Activated T-helper 2 cell treated with anti-CD3 and anti-CD28 coated beads, Interferon-gamma antibody, Interleukin-2, Interleukin-4, amounts not matched to agents 10 μg/mL and 5 μg/mL and 100 μg/mL, durations not matched to agents 14 hours and 24 hours and 36 hours (primary cell): Measurements from ENCODE around the gene IFT122. TPM values are rescaled to one million over a fixed set of nuclear protein-coding genes. Genes with fewer than 3 reads are reported as not detected.
"Not testable (repeated sequence)": the region's sequence is repeated elsewhere in the genome, so short reads cannot be mapped to it uniquely, and the experiment has no call there.

Experiments used
- DNase-seq: peaks from one replicate; pipeline ENCODE4 v3.0.0; 2021; ENCODE audit warnings: low spot score
- H3K27ac Mint-ChIP-seq: one replicate; pipeline ENCODE4 v1.8.0; 2021; ENCODE audit warnings: mixed read lengths
- H3K27me3 Mint-ChIP-seq: one replicate; pipeline ENCODE4 v1.8.0; 2021; ENCODE audit warnings: low read depth, mixed read lengths
- H3K36me3 Mint-ChIP-seq: one replicate; pipeline ENCODE4 v1.8.0; 2021; ENCODE audit warnings: low read depth, mixed read lengths
- H3K4me1 Mint-ChIP-seq: one replicate; pipeline ENCODE4 v1.8.0; 2021; ENCODE audit warnings: low read depth, mixed read lengths
- H3K4me3 Mint-ChIP-seq: one replicate; pipeline ENCODE4 v1.8.0; 2021; ENCODE audit warnings: low read depth, mild to moderate bottlenecking, moderate library complexity, mixed read lengths
- H3K9me3 Mint-ChIP-seq: one replicate; pipeline ENCODE4 v1.8.0; 2021; ENCODE audit warnings: mixed read lengths
- intact Hi-C: fragments of 100-400 bp; cut with micrococcal nuclease; formaldehyde crosslinking; loops from one replicate; pipeline ENCODE4 v1.15.1; 2023
- total RNA-seq: library from RNA; stranded (reverse); gene quantifications from 2 replicates; pipeline ENCODE4 v1.2.3, GENCODE V29; 2022

Gene IFT122
- total RNA-seq, 1 donor from 2014 or later = 15.7 TPM

DNA sequence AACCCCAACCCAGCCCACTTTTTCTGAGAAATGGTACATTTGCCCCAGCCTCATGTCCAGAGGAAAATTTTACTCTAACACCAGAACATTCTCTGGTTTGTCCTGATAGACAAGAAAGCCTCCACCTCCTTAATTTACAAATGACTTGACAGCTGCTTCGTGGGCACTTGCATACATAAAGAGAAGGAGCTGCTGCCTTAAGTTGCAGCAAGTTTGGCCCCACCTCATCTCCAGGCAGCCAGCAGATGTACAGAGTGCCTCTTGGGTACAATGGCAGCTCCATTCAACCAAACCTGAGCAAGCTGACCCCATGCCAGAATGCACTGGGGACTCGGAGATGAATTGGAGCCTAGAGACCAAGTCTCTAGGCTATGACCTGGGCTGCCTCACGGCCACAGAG lies 96.8 kb downstream of the IFT122 start:
- Mint-ChIP-seq H3K4me1 (peaks cover 2% of the 10 kb centered on the region), H3K27ac (no peak overlapping the region), H3K27me3 (no peaks in the 10 kb centered on the region), H3K36me3 (no peaks in the 10 kb centered on the region), H3K4me3 (no peak overlapping the region), H3K9me3 (no peaks in the 10 kb centered on the region)
- intact Hi-C loops = no loop called here
- DNase-seq = no peak

DNA sequence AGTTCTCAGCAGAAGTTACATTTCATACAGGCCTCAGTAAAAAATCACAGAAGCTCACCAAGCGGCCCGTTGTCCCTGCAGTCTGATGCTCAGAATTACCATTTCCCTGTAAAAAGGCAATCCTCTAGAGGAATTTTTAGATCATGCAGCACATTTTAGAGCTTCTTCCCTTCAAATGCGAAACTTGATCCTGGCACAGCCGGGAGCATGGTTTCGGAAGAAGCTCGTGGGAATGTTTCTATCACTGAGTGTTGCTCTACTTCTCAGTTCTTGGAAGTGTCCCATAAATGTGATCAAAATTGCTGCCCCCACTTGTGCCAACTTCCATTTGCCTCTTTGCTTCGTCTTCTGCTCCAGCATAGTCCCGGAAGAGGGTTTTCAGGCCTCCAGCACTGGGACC lies 99.2 kb downstream of the IFT122 start:
- H3K27ac Mint-ChIP-seq = no peak overlapping the region
- intact Hi-C loops = no loop called here
- peaks cover 2% of the 10 kb centered on the region for H3K4me1 Mint-ChIP-seq
- no peaks in the 10 kb centered on the region for H3K36me3 Mint-ChIP-seq
- no peaks in the 10 kb centered on the region for H3K9me3 Mint-ChIP-seq
- H3K4me3 Mint-ChIP-seq = no peak overlapping the region
- DNase-seq = no peak
- H3K27me3 Mint-ChIP-seq = no peaks in the 10 kb centered on the region

DNA sequence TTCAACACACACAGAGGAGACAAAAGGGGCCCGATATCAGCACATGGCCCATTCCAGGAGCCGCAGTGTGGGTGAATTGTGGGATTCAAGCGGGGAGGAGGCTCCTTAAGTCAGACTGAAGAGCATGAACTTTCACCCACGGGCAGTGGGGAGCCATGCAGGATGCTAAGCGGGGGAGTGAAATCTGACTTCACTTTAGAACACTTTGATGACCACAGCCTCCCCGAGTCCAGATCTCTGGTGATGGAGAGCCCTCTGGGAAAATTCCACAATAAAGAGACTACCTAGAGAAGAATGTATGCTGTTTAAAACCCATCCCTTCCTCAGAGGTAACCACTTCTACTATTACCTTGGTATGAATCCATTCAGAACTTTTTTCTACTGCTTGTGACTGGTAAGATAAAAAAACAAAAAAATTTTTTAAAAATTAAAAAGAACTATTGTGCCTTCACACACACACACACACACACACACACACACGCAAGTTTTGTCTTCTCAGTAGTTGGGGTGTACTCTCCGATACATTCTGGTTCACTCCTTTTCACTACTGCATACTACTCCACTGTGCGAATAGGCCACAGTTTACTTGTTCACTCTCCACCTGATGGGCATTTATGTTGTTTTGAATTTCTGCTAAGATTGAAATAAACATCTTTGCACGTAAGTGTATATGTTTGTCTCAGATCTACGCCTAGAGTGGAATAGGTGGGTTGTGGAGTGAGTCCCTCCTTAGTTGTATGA lies 100.9 kb downstream of the IFT122 start:
- no peak overlapping the region for H3K27ac Mint-ChIP-seq
- no peak for DNase-seq
- no peaks in the 10 kb centered on the region for H3K4me1 Mint-ChIP-seq
- H3K27me3 Mint-ChIP-seq = no peaks in the 10 kb centered on the region
- no peaks in the 10 kb centered on the region for H3K36me3 Mint-ChIP-seq
- H3K9me3 Mint-ChIP-seq = no peaks in the 10 kb centered on the region
- intact Hi-C loops = no loop called here
- no peak overlapping the region for H3K4me3 Mint-ChIP-seq

DNA sequence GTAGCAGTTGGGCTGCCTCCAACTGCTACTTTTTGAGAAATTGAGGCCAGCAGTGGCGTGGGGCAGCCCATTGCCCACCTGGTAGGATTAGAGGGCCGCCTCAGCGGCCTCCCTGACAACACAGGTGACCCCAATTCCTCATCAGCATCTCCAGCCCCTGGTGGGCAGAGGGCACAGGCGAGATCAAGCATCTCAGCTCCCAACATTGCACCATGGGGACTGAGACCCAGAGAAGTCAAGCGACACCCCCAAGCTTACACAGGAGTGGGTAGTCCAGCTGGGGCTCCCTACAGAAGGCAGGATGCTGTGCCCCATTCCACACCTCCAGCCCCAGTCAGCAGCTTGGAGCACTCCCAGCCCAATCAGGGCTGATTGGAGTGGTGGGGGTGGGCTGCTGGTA lies 102.7 kb downstream of the IFT122 start:
- Mint-ChIP-seq H3K27ac (no peak overlapping the region), H3K4me3 (no peak overlapping the region), H3K9me3 (no peaks in the 10 kb centered on the region), H3K36me3 (no peaks in the 10 kb centered on the region), H3K27me3 (no peaks in the 10 kb centered on the region), H3K4me1 (no peaks in the 10 kb centered on the region)
- intact Hi-C loops = no loop called here
- DNase-seq = no peak

DNA sequence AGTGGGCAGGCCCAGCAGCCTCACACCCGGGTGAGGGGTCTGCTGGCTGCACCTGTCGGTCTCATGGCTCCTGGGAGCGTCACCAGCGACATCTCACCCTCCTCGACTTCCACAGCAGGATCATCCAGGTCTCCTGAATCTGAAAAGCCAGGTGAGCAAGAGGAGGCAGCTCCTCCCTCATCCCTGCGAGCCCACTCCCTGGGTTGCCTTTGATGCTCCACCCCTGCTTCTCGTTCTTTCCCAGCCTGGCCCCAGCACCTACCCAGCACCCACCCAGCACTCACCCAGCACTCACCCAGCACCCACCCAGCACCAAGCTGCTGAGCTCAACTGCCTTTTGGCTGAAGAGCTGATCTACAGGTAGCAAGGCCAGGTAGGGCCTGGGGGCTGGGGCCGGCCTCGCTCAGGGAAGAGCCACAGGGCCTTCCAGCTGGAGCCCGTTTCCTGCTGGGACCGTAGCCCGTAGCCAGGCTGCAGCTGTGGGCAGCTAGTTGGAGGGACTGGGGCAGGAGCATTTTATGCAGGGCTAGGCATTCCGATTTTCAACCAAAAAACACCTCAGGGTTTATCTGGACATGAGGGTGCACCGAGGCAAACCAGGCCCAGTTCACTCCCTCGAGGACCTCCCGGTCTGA lies 103.2 kb downstream of the IFT122 start, which contains the start of gene H1-8:
H1-8 (plus strand) TSS at position 20 of the 635 bp plus-strand sequence; CDS start at position 64, 44 bp downstream.
- Mint-ChIP-seq H3K9me3 (no peaks in the 10 kb centered on the region), H3K4me3 (no peak within 1 kb of the TSS), H3K36me3 (no peaks in the 10 kb centered on the region), H3K27me3 (no peaks in the 10 kb centered on the region), H3K4me1 (no peaks in the 10 kb centered on the region), H3K27ac (no peak within 1 kb of the TSS)
- no peak for DNase-seq
- intact Hi-C loops = no loop called here

DNA sequence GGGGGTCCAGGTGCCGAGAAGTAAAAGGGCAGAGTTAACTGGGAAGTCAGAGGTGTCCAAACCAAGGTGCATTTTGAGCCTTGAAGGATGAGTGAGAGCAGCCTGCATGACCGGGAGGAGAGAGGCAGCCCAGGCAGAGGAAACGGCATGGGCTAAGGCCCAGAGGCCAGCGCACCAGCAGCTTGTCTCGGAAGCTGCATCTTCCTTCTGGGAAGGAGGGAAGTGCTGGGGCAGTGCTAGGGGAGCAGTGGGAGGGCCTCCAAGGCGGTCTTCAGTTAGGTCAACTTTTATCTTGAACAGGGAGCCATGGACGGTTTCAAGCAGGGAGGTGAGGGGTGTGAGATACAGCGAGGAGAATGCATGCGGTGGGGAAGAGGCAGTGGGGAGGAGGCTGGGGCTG lies 104.0 kb downstream of the IFT122 start:
- DNase-seq = no peak
- intact Hi-C loops = no loop called here
- no peak overlapping the region for H3K4me3 Mint-ChIP-seq
- H3K36me3 Mint-ChIP-seq = no peaks in the 10 kb centered on the region
- H3K27ac Mint-ChIP-seq = no peak overlapping the region
- H3K9me3 Mint-ChIP-seq = no peaks in the 10 kb centered on the region
- no peaks in the 10 kb centered on the region for H3K4me1 Mint-ChIP-seq
- no peaks in the 10 kb centered on the region for H3K27me3 Mint-ChIP-seq

DNA sequence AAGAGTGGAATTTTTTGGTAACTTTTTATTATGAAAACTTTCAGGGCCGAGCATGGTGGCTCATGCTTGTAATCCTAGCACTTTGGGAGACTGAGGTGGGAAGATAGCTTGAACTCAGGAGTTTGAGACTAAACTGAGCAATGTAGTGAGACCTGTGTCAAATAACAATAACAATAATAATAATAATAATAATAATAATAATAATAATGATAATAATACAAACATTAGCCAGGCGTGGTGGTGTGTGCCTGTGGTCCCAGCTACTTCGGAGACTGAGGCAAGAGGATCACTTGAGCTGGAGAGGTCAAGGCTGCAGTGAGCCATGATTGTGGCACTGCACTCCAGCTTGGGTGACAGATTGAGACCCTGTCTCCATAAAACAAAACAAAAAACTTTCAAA lies 105.9 kb downstream of the IFT122 start:
- intact Hi-C loops = not testable (repeated sequence)

DNA sequence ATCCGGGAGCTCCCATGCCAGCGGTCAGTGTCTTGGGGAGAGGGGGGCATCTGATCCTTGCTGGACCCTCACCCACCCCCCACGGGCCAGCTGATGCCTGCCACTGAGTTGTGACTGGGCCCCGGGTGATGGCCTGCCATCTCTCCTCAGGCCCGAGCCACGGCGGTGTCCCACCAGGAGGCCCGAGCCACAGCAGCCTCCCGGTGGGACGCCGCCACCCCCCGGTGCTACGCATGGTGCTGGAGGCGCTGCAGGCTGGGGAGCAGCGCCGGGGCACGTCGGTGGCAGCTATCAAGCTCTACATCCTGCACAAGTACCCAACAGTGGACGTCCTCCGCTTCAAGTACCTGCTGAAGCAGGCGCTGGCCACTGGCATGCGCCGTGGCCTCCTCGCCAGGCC lies 107.2 kb downstream of the IFT122 start:
- no peak for DNase-seq
- intact Hi-C loops = no loop called here
- no peak overlapping the region for H3K27ac Mint-ChIP-seq
- no peaks in the 10 kb centered on the region for H3K4me1 Mint-ChIP-seq
- H3K9me3 Mint-ChIP-seq = no peaks in the 10 kb centered on the region
- H3K36me3 Mint-ChIP-seq = no peaks in the 10 kb centered on the region
- peaks cover 4% of the 10 kb centered on the region for H3K27me3 Mint-ChIP-seq
- no peak overlapping the region for H3K4me3 Mint-ChIP-seq

More for the DNA sequence above, 105.9 kb downstream of the IFT122 start:
- not testable (repeated sequence) for H3K4me3 Mint-ChIP-seq, H3K4me1 Mint-ChIP-seq, H3K36me3 Mint-ChIP-seq, H3K27me3 Mint-ChIP-seq, DNase-seq, H3K27ac Mint-ChIP-seq, H3K9me3 Mint-ChIP-seq

DNA sequence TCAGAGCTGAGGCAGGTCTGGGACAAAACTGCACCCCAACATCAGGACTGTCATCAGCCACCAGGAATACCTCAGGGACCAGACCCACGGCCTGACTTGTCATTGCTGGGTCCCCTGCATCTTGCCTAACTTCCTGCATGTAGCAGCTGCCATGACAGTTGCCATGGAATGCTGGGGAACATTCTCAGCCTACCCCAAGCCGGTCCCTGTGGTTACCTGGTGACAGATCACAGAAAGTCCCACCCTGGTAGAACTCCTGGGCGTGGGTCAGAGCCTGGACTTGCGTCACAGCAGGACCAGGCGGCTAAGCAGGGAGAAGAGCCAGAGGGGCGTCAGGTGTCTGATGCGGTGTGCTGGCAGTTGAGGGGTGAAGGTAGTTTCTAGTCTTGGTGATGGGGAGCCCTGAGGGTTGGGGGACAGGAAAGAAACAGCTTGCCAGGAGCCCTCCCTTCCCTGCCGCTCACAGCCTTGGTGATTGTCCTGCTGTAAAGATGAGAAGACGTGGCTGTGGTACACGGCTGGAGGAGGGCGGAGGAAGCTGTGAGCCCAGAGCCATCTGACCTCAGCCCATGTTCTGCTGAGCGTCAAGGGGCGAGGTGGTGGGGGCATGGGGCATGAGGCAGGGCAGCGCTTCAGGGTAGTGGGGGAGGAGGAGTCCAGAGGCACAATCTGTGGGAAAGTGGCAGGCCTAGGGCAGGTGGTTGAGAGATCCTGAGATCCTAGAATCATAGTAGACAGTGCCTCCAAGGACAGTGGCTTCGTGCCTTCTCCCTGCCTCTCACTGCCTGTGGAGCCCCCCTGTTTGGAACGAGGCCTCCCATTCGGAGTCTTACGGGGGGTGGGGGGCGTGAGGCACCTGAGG lies 108.3 kb downstream of the IFT122 start:
- H3K27ac Mint-ChIP-seq = no peak overlapping the region

DNA sequence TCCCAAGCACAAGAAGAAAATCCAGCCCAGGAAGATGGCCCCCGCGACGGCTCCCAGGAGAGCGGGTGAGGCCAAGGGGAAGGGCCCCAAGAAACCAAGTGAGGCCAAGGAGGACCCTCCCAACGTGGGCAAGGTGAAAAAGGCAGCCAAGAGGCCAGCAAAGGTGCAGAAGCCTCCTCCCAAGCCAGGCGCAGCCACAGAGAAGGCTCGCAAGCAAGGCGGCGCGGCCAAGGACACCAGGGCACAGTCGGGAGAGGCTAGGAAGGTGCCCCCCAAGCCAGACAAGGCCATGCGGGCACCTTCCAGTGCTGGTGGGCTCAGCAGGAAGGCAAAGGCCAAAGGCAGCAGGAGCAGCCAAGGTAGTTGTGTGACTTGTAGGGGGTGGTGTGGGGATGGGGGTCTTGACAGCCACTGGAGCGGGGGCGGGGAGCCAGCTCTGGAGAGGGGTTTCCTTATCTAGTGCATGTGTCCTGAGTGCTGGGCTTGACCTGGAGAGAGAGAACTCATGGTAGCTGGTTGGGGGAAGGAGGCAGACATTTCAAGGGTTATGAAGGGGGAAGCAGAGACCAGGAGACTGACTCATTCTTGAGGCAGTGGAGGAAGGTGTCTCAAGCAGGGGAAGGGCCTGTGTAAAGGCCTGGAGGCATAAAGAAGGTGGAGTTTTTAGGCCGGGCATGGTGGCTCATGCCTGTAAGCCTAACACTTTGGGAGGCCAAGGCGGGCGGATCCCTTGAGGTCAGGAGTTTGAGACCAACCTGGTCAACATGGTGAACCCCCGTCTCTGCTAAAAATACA lies 109.2 kb downstream of the IFT122 start:
- Mint-ChIP-seq H3K36me3 (no peaks in the 10 kb centered on the region), H3K9me3 (no peaks in the 10 kb centered on the region), H3K4me1 (peaks cover 6% of the 10 kb centered on the region), H3K27ac (no peak overlapping the region), H3K27me3 (peaks cover 8% of the 10 kb centered on the region), H3K4me3 (no peak overlapping the region)
- intact Hi-C loops = no loop called here
- no peak for DNase-seq

More for the DNA sequence above, 108.3 kb downstream of the IFT122 start:
- H3K36me3 Mint-ChIP-seq = no peaks in the 10 kb centered on the region
- H3K27me3 Mint-ChIP-seq = peaks cover 4% of the 10 kb centered on the region
- H3K4me3 Mint-ChIP-seq = no peak overlapping the region
- no peaks in the 10 kb centered on the region for H3K4me1 Mint-ChIP-seq
- H3K9me3 Mint-ChIP-seq = no peaks in the 10 kb centered on the region
- intact Hi-C loops = no loop called here
- DNase-seq = no peak

DNA sequence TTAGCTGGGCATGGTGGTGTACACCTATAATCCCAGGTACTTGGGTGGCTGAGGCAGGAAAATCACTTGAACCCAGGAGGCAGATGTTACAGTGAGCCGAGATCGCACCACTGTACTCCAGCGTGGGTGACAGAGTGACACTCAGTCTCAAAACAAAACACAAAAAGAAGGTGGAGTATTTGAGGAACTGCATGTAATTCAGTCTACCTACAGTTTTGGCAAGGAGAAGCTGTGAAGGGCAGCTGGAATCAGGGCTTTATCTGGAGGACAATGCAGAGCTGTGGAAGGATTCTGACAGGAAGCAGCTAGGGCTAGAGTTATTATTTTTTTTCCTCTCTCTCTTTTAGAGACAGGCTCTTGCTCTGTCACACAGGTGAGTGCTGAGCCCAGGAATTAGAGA lies 109.8 kb downstream of the IFT122 start:
- H3K27ac Mint-ChIP-seq = no peak overlapping the region
- H3K4me1 Mint-ChIP-seq = peaks cover 9% of the 10 kb centered on the region
- no peak overlapping the region for H3K4me3 Mint-ChIP-seq
- H3K9me3 Mint-ChIP-seq = no peaks in the 10 kb centered on the region
- intact Hi-C loops = no loop called here
- no peaks in the 10 kb centered on the region for H3K36me3 Mint-ChIP-seq
- H3K27me3 Mint-ChIP-seq = peaks cover 10% of the 10 kb centered on the region
- no peak for DNase-seq

DNA sequence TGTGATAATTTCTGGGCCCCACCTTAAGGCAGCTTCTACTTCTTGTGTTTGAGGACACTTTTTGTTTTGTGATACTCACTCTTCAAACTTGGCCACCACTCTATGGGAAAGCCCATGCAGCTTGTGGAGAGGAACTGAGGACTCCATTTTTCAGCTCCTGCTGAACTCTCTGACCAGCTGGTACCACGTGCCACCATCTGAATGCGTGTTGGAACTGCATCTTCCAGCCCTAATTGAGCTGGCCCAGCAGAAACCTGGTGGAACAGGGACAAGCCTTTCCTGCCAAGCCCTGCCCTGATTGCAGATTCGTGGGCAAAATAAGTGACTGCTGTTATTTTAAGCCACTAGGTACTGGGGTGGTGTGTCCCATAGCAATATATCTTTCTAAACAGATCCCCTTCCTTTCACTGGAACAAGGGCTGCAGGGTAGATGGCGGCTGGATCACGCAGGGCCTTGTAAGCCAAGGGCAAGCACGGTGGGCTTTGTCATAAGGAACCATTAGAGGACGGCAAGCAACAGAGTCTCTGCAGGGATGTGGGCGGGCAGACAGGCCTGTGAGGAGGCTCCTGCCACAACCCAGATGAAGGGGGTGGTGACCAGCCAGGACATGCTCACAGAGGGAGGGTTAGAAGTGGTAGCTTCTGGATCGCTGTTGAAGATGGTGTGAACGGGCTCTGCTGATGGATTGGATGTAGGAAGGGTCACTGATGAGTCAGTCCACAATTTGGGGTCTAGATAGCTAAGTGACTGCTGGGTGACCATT lies 112.4 kb downstream of the IFT122 start:
- no peaks in the 10 kb centered on the region for H3K36me3 Mint-ChIP-seq
- H3K4me3 Mint-ChIP-seq = no peak overlapping the region
- no peaks in the 10 kb centered on the region for H3K9me3 Mint-ChIP-seq
- H3K27ac Mint-ChIP-seq = no peak overlapping the region
- no peak for DNase-seq
- peaks cover 9% of the 10 kb centered on the region for H3K4me1 Mint-ChIP-seq
- H3K27me3 Mint-ChIP-seq = peaks cover 10% of the 10 kb centered on the region
- intact Hi-C loops = no loop called here
